ENCODE measurements around the gene IL1RAP.
A peak's percentile ranks its signal among the peaks of the same experiment; 100 is the strongest.

The IL1RAP gene

GRCh38 chr3:190581041-190581541 lies 67.2 kb downstream of the IL1RAP start:
- Histone ChIP-seq H3K27me3 (ENCODE audit: control insufficient read depth, insufficient read depth, low read length) (no peaks in the 10 kb centered on the region), H3K27ac (no peak overlapping the region), H3K36me3 (ENCODE audit: control insufficient read depth, insufficient read depth, low read length) (no peaks in the 10 kb centered on the region), H3K9me3 (ENCODE audit: control insufficient read depth, low read length) (no peaks in the 10 kb centered on the region), H3K79me2 (no peaks in the 10 kb centered on the region), H2AFZ (no peak overlapping the region), H3K4me2 (ENCODE audit: low read length) (no peak overlapping the region), H3K9ac (no peak overlapping the region), H3K4me1 (peaks cover 3% of the 10 kb centered on the region), H3K4me3 (ENCODE audit: low read depth, low read length) (no peak overlapping the region)
- TF ChIP-seq CTCF (IDR thresholded peaks at IDR 0.05) = no peak

GRCh38 chr3:190582667-190583066 lies 68.8 kb downstream of the IL1RAP start:
- peaks cover 8% of the 10 kb centered on the region for H3K4me1 ChIP-seq
- H3K9me3 ChIP-seq (ENCODE audit: control insufficient read depth, low read length) = no peaks in the 10 kb centered on the region
- no peak overlapping the region for H3K9ac ChIP-seq
- H3K36me3 ChIP-seq (ENCODE audit: control insufficient read depth, insufficient read depth, low read length) = no peaks in the 10 kb centered on the region
- no peak overlapping the region for H3K27ac ChIP-seq
- H3K4me2 ChIP-seq (ENCODE audit: low read length) = no peak overlapping the region
- H3K79me2 ChIP-seq = no peaks in the 10 kb centered on the region
- no peak overlapping the region for H3K4me3 ChIP-seq (ENCODE audit: low read depth, low read length)
- no peak overlapping the region for H2AFZ ChIP-seq
- no peaks in the 10 kb centered on the region for H3K27me3 ChIP-seq (ENCODE audit: control insufficient read depth, insufficient read depth, low read length)
- no peak for TF ChIP-seq CTCF (IDR thresholded peaks at IDR 0.05)

- Histone ChIP-seq H3K4me2 (ENCODE audit: low read length) (peak overlapping the region; percentile 10), H3K9me3 (ENCODE audit: control insufficient read depth, low read length) (no peaks in the 10 kb centered on the region), H3K79me2 (no peaks in the 10 kb centered on the region), H3K36me3 (ENCODE audit: control insufficient read depth, insufficient read depth, low read length) (no peaks in the 10 kb centered on the region), H3K4me3 (ENCODE audit: low read depth, low read length) (no peak overlapping the region), H3K9ac (no peak overlapping the region), H3K4me1 (peaks cover 8% of the 10 kb centered on the region), H3K27ac (no peak overlapping the region), H3K27me3 (ENCODE audit: control insufficient read depth, insufficient read depth, low read length) (no peaks in the 10 kb centered on the region), H2AFZ (peak overlapping the region; percentile 59)
- no peak for TF ChIP-seq CTCF (IDR thresholded peaks at IDR 0.05)
Observed at GRCh38 chr3:190585805-190586630, 72.1 kb downstream of the IL1RAP start.

GRCh38 chr3:190586631-190587011 lies 72.7 kb downstream of the IL1RAP start:
- Histone ChIP-seq H3K4me2 (ENCODE audit: low read length) (peak overlapping the region; percentile 10), H3K4me3 (ENCODE audit: low read depth, low read length) (no peak overlapping the region), H3K9ac (no peak overlapping the region), H3K36me3 (ENCODE audit: control insufficient read depth, insufficient read depth, low read length) (no peaks in the 10 kb centered on the region), H3K9me3 (ENCODE audit: control insufficient read depth, low read length) (no peaks in the 10 kb centered on the region), H3K27ac (no peak overlapping the region), H3K27me3 (ENCODE audit: control insufficient read depth, insufficient read depth, low read length) (no peaks in the 10 kb centered on the region), H3K79me2 (no peaks in the 10 kb centered on the region), H3K4me1 (peaks cover 8% of the 10 kb centered on the region), H2AFZ (peak overlapping the region; percentile 30)
- no peak for TF ChIP-seq CTCF (IDR thresholded peaks at IDR 0.05)

GRCh38 chr3:190588570-190588969 lies 74.7 kb downstream of the IL1RAP start:
- Histone ChIP-seq H3K4me2 (ENCODE audit: low read length) (no peak overlapping the region), H3K27me3 (ENCODE audit: control insufficient read depth, insufficient read depth, low read length) (no peaks in the 10 kb centered on the region), H3K4me3 (ENCODE audit: low read depth, low read length) (no peak overlapping the region), H3K27ac (no peak overlapping the region), H3K9ac (no peak overlapping the region), H3K36me3 (ENCODE audit: control insufficient read depth, insufficient read depth, low read length) (no peaks in the 10 kb centered on the region), H2AFZ (no peak overlapping the region), H3K79me2 (no peaks in the 10 kb centered on the region), H3K9me3 (ENCODE audit: control insufficient read depth, low read length) (no peaks in the 10 kb centered on the region), H3K4me1 (peaks cover 8% of the 10 kb centered on the region)
- TF ChIP-seq CTCF (IDR thresholded peaks at IDR 0.05) = no peak

All from parathyroid adenoma (tissue), 2 donors.